ENCODE measurements around the gene FBN2. TPM values are rescaled to one million over a fixed set of nuclear protein-coding genes. Genes with fewer than 3 reads are reported as not detected.

The FBN2 gene
- total RNA-seq, 1 donor from 2014 or later = 244 TPM

DNA sequence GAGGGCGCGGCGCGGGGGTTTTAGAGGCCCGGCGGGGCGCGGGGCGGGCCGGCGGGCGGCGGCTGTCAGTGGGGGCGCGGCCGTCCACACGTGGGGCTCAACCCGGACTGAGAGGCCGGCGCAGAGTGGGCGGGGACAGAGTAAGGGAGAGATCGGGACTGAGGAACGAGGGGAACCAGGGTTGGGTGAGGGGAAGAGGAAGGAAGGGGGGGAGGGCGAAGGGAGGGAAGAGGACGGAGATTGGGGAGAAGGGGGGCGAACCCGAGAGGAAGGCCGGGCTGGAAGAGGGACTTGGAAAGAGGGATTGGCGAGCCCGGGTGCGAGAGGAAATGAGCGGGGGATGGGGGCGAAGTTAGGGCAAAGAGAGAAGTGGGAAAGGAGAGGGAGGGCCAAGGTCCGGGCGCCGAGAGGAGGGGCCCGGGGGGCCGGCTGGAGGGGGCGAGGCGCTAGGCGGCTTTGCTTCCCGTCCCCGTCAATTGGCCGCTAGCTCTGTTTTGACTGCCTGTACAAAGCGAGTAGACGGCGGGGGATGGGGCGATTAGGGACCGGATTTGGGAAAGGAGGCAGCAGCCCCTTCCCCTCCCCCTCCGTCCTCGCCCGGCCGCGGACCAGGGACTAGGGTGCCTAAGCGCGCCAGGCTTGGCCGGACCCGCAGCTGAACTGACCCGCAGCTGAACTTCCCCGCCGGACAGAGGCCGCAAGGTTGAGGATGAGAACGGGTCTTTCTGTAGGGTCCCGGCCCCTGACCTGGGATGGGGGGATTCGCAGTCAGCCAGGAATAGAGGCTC is 399 bp upstream of the FBN2 start:
- H3K9me3 Mint-ChIP-seq = peaks cover 3% of the 10 kb centered on the region
- H3K4me1 Mint-ChIP-seq = peaks cover 23% of the 10 kb centered on the region
- H3K36me3 Mint-ChIP-seq = no peaks in the 10 kb centered on the region
- H3K27ac Mint-ChIP-seq = peak overlapping the region; percentile 47
- peak overlapping the region; percentile 86 for H3K4me3 Mint-ChIP-seq
- TF ChIP-seq, protein P1, sequence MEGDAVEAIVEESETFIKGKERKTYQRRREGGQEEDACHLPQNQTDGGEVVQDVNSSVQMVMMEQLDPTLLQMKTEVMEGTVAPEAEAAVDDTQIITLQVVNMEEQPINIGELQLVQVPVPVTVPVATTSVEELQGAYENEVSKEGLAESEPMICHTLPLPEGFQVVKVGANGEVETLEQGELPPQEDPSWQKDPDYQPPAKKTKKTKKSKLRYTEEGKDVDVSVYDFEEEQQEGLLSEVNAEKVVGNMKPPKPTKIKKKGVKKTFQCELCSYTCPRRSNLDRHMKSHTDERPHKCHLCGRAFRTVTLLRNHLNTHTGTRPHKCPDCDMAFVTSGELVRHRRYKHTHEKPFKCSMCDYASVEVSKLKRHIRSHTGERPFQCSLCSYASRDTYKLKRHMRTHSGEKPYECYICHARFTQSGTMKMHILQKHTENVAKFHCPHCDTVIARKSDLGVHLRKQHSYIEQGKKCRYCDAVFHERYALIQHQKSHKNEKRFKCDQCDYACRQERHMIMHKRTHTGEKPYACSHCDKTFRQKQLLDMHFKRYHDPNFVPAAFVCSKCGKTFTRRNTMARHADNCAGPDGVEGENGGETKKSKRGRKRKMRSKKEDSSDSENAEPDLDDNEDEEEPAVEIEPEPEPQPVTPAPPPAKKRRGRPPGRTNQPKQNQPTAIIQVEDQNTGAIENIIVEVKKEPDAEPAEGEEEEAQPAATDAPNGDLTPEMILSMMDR (IDR thresholded peaks at IDR 0.05; ENCODE audit: unreplicated experiment) = no peak
- peak; percentile 76 to 84 for DNase-seq (ENCODE audit: low spot score in 2 of 2, unreplicated experiment in 2 of 2)
- peaks cover 10% of the 10 kb centered on the region for H3K27me3 Mint-ChIP-seq (ENCODE audit: low read depth)

DNA sequence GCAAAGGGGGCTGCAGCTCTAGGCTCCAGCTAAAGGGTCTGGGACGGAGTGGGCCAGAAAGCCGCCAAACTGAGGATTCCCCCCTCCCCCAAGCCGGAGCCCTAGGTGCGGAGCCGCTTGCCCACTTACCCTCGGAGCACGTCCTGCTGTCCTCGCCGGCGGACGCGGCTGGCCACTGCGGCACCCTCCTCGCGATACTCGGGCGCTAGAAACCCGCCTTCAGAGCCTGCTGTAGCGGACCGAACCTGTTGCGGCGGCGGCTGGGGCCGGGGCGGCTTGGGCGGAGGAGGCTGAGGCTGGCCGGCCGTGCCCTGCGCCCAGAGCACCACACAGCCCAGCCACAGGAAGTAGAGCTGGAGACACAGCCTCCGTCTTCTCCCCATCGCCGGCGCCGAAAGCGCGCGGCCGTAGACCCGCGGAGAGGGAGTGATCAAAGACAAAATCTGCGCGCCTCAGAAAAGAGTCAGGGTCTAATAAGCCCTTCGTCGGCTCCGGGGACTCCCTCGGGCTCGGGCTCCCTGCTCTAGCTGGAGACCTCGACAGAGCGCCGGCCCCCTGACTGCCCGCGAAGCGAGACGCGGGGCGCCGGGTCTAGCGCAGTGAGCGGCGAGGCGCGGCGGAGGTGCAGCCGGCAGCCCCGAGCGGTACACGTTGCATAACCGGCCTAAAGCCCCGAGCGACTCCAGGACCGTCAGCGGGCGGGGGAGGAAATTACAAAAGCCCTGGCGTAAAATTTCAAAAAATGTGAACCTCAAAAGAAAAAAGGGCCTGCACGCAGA is 635 bp downstream of the FBN2 start:
- Mint-ChIP-seq H3K4me1 (peaks cover 27% of the 10 kb centered on the region), H3K4me3 (peak overlapping the region; percentile 86), H3K9me3 (no peaks in the 10 kb centered on the region), H3K27ac (peak overlapping the region; percentile 73), H3K36me3 (no peaks in the 10 kb centered on the region), H3K27me3 (ENCODE audit: low read depth) (peaks cover 10% of the 10 kb centered on the region)
- TF ChIP-seq, protein P1 (IDR thresholded peaks at IDR 0.05; ENCODE audit: unreplicated experiment) = no peak
- DNase-seq (ENCODE audit: low spot score in 2 of 2, unreplicated experiment in 2 of 2) = peak; percentile 34 to 61

DNA sequence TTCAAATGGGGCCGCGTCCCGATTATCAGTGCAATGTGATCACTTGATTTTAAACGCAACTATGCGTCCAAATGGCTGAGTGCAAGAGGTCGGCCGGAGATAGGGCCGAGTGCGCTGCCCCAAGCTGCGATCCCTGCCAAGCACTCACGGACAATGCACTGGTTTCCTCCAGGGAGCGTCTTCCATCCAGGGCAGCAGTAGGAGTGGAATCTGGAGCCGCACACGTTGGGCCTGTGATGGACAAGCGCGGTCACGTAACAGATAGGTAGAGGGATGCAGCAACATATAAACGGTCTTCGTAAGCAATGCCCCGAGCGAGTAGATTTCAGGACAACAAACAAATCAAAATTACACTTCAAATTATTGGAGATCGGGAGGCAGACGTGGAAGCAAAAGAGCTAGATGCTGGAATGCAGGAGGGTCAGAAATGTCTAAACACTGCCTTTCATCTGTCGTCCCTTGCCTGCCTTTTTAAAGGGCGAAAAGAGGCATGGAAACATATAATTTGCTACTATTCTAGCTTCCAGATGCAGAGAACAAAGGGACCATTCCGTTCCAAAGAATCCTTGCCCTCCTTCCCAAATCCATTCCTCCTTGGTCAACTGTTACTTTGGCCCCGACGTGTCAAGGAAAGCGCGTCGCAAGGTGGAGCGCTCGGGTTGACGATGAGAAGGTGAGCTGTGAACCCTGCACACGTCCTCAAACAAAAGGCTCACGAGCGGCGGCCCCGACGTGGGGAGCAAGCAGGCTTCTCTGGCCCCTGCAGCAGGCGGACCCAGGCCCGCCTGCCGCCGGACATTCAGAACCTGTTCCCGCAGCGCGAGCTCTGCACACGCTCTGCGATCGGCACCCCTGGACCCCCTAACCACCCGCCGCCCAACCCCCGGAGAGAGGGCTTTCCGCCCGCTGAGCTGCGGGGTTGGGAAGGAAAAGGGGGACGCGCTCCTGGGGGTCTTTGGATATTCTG is 1.5 kb downstream of the FBN2 start:
- Mint-ChIP-seq H3K27me3 (ENCODE audit: low read depth) (peaks cover 10% of the 10 kb centered on the region), H3K4me3 (peak overlapping the region; percentile 86)
- DNase-seq (ENCODE audit: low spot score in 2 of 2, unreplicated experiment in 2 of 2) = peak in 1 of 2 experiments; percentile 40

DNA sequence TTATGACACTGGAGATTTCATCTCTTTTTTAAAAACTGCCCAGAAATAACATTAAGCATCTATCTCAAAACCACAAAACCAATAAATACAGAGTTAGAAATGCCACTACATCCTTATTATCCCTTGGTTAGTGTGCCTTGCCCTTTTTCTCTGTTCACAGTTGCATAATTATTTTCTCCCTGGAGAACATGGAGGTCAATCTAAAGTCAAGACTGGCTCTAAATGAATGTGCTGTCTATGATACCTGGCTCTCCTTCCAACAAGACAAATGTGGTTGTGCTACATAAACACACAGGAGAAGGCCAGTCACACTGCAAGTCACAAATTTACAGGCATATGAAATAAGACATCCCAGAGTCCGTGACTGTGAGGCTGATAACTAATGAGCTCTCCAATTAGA is 2.8 kb downstream of the FBN2 start:
- H3K36me3 Mint-ChIP-seq = peaks cover 6% of the 10 kb centered on the region
- peaks cover 10% of the 10 kb centered on the region for H3K27me3 Mint-ChIP-seq (ENCODE audit: low read depth)
- H3K27ac Mint-ChIP-seq = peak overlapping the region; percentile 90
- DNase-seq (ENCODE audit: low spot score in 2 of 2, unreplicated experiment in 2 of 2) = no peak
- H3K9me3 Mint-ChIP-seq = no peaks in the 10 kb centered on the region
- TF ChIP-seq, protein P1 (IDR thresholded peaks at IDR 0.05; ENCODE audit: unreplicated experiment) = no peak
- H3K4me1 Mint-ChIP-seq = peaks cover 34% of the 10 kb centered on the region
- H3K4me3 Mint-ChIP-seq = peak overlapping the region; percentile 86

More for the DNA sequence above, 1.5 kb downstream of the FBN2 start:
- TF ChIP-seq, protein P1 (IDR thresholded peaks at IDR 0.05; ENCODE audit: unreplicated experiment) = no peak
- Mint-ChIP-seq H3K9me3 (no peaks in the 10 kb centered on the region), H3K4me1 (peaks cover 34% of the 10 kb centered on the region), H3K27ac (peak overlapping the region; percentile 90), H3K36me3 (no peaks in the 10 kb centered on the region)

DNA sequence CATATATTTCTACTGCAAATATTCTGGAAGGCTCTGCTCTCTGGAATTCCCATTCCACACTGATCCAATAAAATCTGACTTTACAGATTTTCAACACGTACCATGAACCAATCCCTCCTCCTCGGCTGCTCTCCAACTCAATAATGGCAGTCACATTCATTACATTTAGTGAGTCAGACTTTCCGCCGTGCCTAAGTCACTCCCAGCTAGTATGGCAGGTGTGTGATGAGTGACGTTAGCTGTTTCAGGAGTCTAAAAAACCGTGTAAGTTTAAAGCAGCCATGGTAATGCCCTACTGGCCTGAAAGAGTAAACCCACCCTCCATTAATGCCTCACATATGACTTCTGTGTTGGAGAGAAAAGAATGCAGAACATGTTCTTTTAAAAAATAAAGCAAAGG is 3.3 kb downstream of the FBN2 start:
- peak overlapping the region; percentile 90 for H3K27ac Mint-ChIP-seq
- no peaks in the 10 kb centered on the region for H3K9me3 Mint-ChIP-seq
- peaks cover 10% of the 10 kb centered on the region for H3K27me3 Mint-ChIP-seq (ENCODE audit: low read depth)
- peak overlapping the region; percentile 86 for H3K4me3 Mint-ChIP-seq
- peaks cover 10% of the 10 kb centered on the region for H3K36me3 Mint-ChIP-seq
- peak in 1 of 2 experiments; percentile 38 for DNase-seq (ENCODE audit: low spot score in 2 of 2, unreplicated experiment in 2 of 2)
- TF ChIP-seq, protein P1 (IDR thresholded peaks at IDR 0.05; ENCODE audit: unreplicated experiment) = no peak
- peaks cover 34% of the 10 kb centered on the region for H3K4me1 Mint-ChIP-seq
